ENCODE data around the gene ALX3. TPM values are rescaled to one million over a fixed set of nuclear protein-coding genes. Genes with fewer than 3 reads are reported as not detected.

Gene ALX3
- polyA plus RNA-seq, 1 donor (not counting 4 experiments of a cell fraction or from before 2014, with no cell fraction given) = not detected

- no peak overlapping the region for H3K4me3 ChIP-seq (ENCODE audit: control insufficient read depth in 2 of 3, extremely low read depth in 1 of 3, insufficient read depth in 2 of 3, low read depth in 1 of 3, low read length in 3 of 3)
- DNase-seq (ENCODE audit: low read depth, low spot score) (no peak), FAIRE-seq (no peak)
- H4K20me1 ChIP-seq (ENCODE audit: control insufficient read depth, extremely low read depth, insufficient read depth, low read length) = no peaks in the 10 kb centered on the region
- no peak overlapping the region for H2AFZ ChIP-seq (ENCODE audit: control insufficient read depth, low read length)
- H3K27ac ChIP-seq (ENCODE audit: control insufficient read depth, insufficient read depth, low read length) = no peak overlapping the region
- no peak overlapping the region for H3K4me2 ChIP-seq (ENCODE audit: control insufficient read depth, extremely low read depth, insufficient read depth, low read depth, low read length)
- no peaks in the 10 kb centered on the region for H3K9me3 ChIP-seq (ENCODE audit: control insufficient read depth, low read depth, low read length)
- TF ChIP-seq CTCF (optimal IDR thresholded peaks at IDR 0.05 in 1 of 3, IDR thresholded peaks at IDR 0.05 in 1 of 3, conservative IDR thresholded peaks at IDR 0.05 in 1 of 3; ENCODE audit: extremely low read depth in 1 of 3, insufficient read depth in 2 of 3, low read length in 3 of 3) = no peak
- TF ChIP-seq EZH2 (IDR thresholded peaks at IDR 0.05; ENCODE audit: low read length) = no peak
- no peaks in the 10 kb centered on the region for H3K79me2 ChIP-seq (ENCODE audit: control insufficient read depth, insufficient read depth, low read length)
- H3K9me1 ChIP-seq (ENCODE audit: control insufficient read depth, extremely low read depth, insufficient read depth, low read length) = no peaks in the 10 kb centered on the region
- dilution Hi-C loops (cut with MboI; ENCODE audit: extremely low pct_ligation_motif_present, low sequenced_read_pairs) = no loop called here
- no peaks in the 10 kb centered on the region for H3K36me3 ChIP-seq (ENCODE audit: control insufficient read depth in 2 of 2, extremely low read depth in 1 of 2, insufficient read depth in 2 of 2, low read length in 2 of 2)
- H3K4me1 ChIP-seq (ENCODE audit: control insufficient read depth, extremely low read depth, insufficient read depth, low read length) = no peaks in the 10 kb centered on the region
- H3K9ac ChIP-seq (ENCODE audit: control insufficient read depth, extremely low read depth, insufficient read depth, low read length) = no peak overlapping the region
- peaks cover 40% of the 10 kb centered on the region for H3K27me3 ChIP-seq (ENCODE audit: control insufficient read depth, extremely low read depth, insufficient read depth, low read length)
These were observed 40.6 kb upstream of the ALX3 start for GRCh38 chr1:110111081-110111480.

GRCh38 chr1:110107867-110108469, 37.5 kb upstream of the ALX3 start:
- Histone ChIP-seq H3K9me1 (ENCODE audit: control insufficient read depth, extremely low read depth, insufficient read depth, low read length) (no peaks in the 10 kb centered on the region), H3K9me3 (ENCODE audit: control insufficient read depth, low read depth, low read length) (no peaks in the 10 kb centered on the region), H3K79me2 (ENCODE audit: control insufficient read depth, insufficient read depth, low read length) (no peaks in the 10 kb centered on the region), H3K27me3 (ENCODE audit: control insufficient read depth, extremely low read depth, insufficient read depth, low read length) (peaks cover 23% of the 10 kb centered on the region), H3K36me3 (ENCODE audit: control insufficient read depth in 2 of 2, extremely low read depth in 1 of 2, insufficient read depth in 2 of 2, low read length in 2 of 2) (no peaks in the 10 kb centered on the region), H3K9ac (ENCODE audit: control insufficient read depth, extremely low read depth, insufficient read depth, low read length) (no peak overlapping the region), H3K4me2 (ENCODE audit: control insufficient read depth, extremely low read depth, insufficient read depth, low read depth, low read length) (no peak overlapping the region), H3K4me1 (ENCODE audit: control insufficient read depth, extremely low read depth, insufficient read depth, low read length) (no peaks in the 10 kb centered on the region), H3K27ac (ENCODE audit: control insufficient read depth, insufficient read depth, low read length) (no peak overlapping the region), H2AFZ (ENCODE audit: control insufficient read depth, low read length) (no peak overlapping the region), H4K20me1 (ENCODE audit: control insufficient read depth, extremely low read depth, insufficient read depth, low read length) (peaks cover 1% of the 10 kb centered on the region), H3K4me3 (ENCODE audit: control insufficient read depth in 2 of 3, extremely low read depth in 1 of 3, insufficient read depth in 2 of 3, low read depth in 1 of 3, low read length in 3 of 3) (no peak overlapping the region)
- dilution Hi-C loops (cut with MboI; ENCODE audit: extremely low pct_ligation_motif_present, low sequenced_read_pairs) = no loop called here
- FAIRE-seq = no peak
- DNase-seq (ENCODE audit: low read depth, low spot score) = no peak
- TF ChIP-seq EZH2 (IDR thresholded peaks at IDR 0.05; ENCODE audit: low read length) = no peak
- TF ChIP-seq CTCF (optimal IDR thresholded peaks at IDR 0.05 in 1 of 3, IDR thresholded peaks at IDR 0.05 in 1 of 3, conservative IDR thresholded peaks at IDR 0.05 in 1 of 3; ENCODE audit: extremely low read depth in 1 of 3, insufficient read depth in 2 of 3, low read length in 3 of 3) = no peak

Measured in keratinocyte (primary cell).